ENCODE results near the gene LRPAP1. TPM values are rescaled to one million over a fixed set of nuclear protein-coding genes. Genes with fewer than 3 reads are reported as not detected.

LRPAP1 gene
- total and polyA plus RNA-seq, 2 experiments from 2014 or later: 63.0 to 82.5 TPM

DNA sequence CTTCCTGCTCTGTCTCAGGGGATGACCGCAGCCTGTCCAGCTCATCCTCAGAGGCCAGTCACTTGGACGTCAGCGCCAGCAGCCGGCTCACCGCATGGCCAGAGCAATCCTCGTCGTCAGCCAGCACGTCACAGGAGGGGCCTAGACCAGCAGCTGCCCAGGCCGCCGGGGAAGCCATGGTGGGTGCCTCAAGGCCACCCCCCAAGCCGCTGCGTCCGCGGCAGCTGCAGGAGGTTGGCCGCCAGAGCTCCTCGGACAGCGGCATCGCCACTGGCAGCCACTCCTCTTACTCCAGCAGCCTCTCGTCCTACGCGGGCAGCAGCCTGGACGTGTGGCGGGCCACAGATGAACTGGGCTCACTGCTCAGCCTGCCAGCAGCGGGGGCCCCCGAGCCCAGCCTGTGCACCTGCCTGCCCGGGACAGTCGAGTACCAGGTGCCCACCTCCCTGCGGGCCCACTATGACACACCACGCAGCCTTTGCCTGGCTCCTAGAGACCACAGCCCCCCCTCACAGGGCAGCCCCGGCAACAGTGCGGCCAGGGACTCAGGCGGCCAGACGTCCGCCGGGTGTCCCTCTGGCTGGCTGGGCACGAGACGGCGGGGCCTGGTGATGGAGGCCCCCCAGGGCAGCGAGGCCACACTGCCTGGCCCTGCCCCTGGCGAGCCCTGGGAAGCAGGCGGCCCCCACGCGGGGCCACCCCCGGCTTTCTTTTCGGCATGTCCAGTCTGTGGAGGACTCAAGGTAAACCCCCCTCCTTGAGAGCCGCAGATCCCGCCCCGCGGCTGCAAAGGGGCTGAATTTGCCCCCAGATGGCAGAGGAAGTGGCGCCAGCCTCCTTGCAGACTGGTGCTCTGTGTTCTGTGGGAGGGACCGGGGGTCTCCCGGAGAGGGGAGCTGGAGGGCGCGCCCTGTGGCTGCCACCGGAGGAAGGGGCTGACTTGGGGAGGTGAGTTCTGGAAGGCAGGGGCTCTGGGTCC, 39.2 kb downstream of the LRPAP1 start (continued):
- TF ChIP-seq, protein P1, sequence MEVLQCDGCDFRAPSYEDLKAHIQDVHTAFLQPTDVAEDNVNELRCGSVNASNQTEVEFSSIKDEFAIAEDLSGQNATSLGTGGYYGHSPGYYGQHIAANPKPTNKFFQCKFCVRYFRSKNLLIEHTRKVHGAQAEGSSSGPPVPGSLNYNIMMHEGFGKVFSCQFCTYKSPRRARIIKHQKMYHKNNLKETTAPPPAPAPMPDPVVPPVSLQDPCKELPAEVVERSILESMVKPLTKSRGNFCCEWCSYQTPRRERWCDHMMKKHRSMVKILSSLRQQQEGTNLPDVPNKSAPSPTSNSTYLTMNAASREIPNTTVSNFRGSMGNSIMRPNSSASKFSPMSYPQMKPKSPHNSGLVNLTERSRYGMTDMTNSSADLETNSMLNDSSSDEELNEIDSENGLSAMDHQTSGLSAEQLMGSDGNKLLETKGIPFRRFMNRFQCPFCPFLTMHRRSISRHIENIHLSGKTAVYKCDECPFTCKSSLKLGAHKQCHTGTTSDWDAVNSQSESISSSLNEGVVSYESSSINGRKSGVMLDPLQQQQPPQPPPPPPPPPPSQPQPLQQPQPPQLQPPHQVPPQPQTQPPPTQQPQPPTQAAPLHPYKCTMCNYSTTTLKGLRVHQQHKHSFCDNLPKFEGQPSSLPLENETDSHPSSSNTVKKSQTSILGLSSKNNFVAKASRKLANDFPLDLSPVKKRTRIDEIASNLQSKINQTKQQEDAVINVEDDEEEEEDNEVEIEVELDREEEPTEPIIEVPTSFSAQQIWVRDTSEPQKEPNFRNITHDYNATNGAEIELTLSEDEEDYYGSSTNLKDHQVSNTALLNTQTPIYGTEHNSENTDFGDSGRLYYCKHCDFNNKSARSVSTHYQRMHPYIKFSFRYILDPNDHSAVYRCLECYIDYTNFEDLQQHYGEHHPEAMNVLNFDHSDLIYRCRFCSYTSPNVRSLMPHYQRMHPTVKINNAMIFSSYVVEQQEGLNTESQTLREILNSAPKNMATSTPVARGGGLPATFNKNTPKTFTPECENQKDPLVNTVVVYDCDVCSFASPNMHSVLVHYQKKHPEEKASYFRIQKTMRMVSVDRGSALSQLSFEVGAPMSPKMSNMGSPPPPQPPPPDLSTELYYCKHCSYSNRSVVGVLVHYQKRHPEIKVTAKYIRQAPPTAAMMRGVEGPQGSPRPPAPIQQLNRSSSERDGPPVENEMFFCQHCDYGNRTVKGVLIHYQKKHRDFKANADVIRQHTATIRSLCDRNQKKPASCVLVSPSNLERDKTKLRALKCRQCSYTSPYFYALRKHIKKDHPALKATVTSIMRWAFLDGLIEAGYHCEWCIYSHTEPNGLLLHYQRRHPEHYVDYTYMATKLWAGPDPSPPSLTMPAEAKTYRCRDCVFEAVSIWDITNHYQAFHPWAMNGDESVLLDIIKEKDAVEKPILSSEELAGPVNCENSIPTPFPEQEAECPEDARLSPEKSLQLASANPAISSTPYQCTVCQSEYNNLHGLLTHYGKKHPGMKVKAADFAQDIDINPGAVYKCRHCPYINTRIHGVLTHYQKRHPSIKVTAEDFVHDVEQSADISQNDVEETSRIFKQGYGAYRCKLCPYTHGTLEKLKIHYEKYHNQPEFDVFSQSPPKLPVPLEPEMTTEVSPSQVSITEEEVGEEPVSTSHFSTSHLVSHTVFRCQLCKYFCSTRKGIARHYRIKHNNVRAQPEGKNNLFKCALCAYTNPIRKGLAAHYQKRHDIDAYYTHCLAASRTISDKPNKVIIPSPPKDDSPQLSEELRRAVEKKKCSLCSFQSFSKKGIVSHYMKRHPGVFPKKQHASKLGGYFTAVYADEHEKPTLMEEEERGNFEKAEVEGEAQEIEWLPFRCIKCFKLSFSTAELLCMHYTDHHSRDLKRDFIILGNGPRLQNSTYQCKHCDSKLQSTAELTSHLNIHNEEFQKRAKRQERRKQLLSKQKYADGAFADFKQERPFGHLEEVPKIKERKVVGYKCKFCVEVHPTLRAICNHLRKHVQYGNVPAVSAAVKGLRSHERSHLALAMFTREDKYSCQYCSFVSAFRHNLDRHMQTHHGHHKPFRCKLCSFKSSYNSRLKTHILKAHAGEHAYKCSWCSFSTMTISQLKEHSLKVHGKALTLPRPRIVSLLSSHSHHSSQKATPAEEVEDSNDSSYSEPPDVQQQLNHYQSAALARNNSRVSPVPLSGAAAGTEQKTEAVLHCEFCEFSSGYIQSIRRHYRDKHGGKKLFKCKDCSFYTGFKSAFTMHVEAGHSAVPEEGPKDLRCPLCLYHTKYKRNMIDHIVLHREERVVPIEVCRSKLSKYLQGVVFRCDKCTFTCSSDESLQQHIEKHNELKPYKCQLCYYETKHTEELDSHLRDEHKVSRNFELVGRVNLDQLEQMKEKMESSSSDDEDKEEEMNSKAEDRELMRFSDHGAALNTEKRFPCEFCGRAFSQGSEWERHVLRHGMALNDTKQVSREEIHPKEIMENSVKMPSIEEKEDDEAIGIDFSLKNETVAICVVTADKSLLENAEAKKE (CRISPR knock-in tag; IDR thresholded peaks at IDR 0.05): no peak

GRCh38 chr4:3491681-3492405, 40.4 kb downstream of the LRPAP1 start:
- Histone ChIP-seq H2AFZ (no peak overlapping the region), H3K36me3 (ENCODE audit: insufficient read depth) (no peaks in the 10 kb centered on the region), H3K4me2 (no peak overlapping the region), H4K20me1 (replicated peaks; ENCODE audit: insufficient read depth) (no peaks in the 10 kb centered on the region; the same call in 1 of the 2 replicates), H3K4me1 (ENCODE audit: insufficient read depth) (no peaks in the 10 kb centered on the region), H3F3A (replicated peaks; ENCODE audit: low read depth) (no peaks in the 10 kb centered on the region), H3K4me3 (no peak overlapping the region), H3K27ac (ENCODE audit: low read depth) (no peak overlapping the region), H3K9me2 (ENCODE audit: insufficient read depth) (no peaks in the 10 kb centered on the region), H3K79me2 (replicated peaks; ENCODE audit: insufficient read depth) (no peaks in the 10 kb centered on the region), H3K27me3 (ENCODE audit: insufficient read depth) (peaks cover 100% of the 10 kb centered on the region)
- no peak overlapping the region for H3K4me3 Mint-ChIP-seq
- ATAC-seq (no peak), DNase-seq (ENCODE audit: low spot score) (no peak)
- H3K36me3 Mint-ChIP-seq (ENCODE audit: low read depth): no peaks in the 10 kb centered on the region
- peaks cover 7% of the 10 kb centered on the region for H3K4me1 Mint-ChIP-seq
- peaks cover 85% of the 10 kb centered on the region for H3K27me3 Mint-ChIP-seq (ENCODE audit: insufficient read depth, low read depth, poor library complexity)
- peaks cover 4% of the 10 kb centered on the region for H3K9me3 Mint-ChIP-seq
- no peak overlapping the region for H3K27ac Mint-ChIP-seq
- TF ChIP-seq EZH2phosphoT487 (IDR thresholded peaks at IDR 0.05; ENCODE audit: unreplicated experiment): no peak
- TF ChIP-seq, protein P1 (CRISPR knock-in tag; IDR thresholded peaks at IDR 0.05): no peak
- TF ChIP-seq, protein P2, sequence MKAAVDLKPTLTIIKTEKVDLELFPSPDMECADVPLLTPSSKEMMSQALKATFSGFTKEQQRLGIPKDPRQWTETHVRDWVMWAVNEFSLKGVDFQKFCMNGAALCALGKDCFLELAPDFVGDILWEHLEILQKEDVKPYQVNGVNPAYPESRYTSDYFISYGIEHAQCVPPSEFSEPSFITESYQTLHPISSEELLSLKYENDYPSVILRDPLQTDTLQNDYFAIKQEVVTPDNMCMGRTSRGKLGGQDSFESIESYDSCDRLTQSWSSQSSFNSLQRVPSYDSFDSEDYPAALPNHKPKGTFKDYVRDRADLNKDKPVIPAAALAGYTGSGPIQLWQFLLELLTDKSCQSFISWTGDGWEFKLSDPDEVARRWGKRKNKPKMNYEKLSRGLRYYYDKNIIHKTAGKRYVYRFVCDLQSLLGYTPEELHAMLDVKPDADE (IDR thresholded peaks at IDR 0.05): no peak
